ENCODE results near the gene CRLF3. TPM values are rescaled to one million over a fixed set of nuclear protein-coding genes. Genes with fewer than 3 reads are reported as not detected.

The CRLF3 gene
- total and polyA plus RNA-seq, 2 donors (not counting 1 experiment from before 2014, with no cell fraction given) = 12.6 to 16.7 TPM

DNA sequence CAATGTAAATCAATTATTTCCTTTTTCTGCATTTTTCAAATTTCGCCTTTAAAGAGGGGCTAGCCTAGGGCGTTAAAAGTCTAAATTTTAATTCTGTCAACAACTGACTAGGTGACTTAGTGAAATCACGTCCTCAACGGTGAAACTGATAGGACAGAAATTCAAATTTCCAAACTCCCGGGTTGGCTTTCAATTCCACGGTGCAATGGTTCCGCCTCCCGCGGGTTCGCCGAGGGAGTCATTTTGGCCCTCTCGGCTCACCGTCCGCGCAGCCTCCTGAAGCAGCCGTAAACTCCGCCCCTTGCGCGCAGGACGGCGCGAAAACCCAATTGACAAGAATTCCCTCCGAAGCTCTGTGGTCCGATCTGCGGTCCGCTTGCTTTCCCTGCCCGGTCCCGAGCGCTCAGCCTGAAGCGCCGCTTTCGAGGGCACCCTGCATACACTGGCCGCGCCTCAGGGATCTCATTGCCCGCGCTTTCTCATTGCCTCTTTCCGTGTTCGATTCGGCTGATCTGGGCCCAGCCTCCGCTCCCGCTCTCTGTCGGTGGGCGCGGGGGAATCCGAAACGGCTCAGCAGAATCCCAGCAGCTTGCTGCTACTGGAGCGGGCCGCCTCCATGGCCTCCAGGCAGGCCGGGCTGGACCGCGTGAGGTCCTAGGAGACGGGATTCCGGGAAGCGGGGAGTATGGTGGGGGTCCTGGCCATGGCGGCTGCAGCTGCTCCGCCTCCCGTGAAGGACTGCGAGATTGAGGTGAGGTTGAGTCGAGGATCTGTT, 7.4 kb upstream of the CRLF3 start, which contains the start of gene ATAD5:
TSS of gene ATAD5 (plus strand) at position 304 of the 775 bp plus-strand sequence. CDS start at position 686, 382 bp downstream.
- TF ChIP-seq, protein P1, sequence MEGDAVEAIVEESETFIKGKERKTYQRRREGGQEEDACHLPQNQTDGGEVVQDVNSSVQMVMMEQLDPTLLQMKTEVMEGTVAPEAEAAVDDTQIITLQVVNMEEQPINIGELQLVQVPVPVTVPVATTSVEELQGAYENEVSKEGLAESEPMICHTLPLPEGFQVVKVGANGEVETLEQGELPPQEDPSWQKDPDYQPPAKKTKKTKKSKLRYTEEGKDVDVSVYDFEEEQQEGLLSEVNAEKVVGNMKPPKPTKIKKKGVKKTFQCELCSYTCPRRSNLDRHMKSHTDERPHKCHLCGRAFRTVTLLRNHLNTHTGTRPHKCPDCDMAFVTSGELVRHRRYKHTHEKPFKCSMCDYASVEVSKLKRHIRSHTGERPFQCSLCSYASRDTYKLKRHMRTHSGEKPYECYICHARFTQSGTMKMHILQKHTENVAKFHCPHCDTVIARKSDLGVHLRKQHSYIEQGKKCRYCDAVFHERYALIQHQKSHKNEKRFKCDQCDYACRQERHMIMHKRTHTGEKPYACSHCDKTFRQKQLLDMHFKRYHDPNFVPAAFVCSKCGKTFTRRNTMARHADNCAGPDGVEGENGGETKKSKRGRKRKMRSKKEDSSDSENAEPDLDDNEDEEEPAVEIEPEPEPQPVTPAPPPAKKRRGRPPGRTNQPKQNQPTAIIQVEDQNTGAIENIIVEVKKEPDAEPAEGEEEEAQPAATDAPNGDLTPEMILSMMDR (conservative IDR thresholded peaks at IDR 0.05 in 1 of 2, IDR thresholded peaks at IDR 0.05 in 1 of 2; ENCODE audit: low read depth in 1 of 2, low read length in 2 of 2) = no peak
- no peak for TF ChIP-seq EZH2 (IDR thresholded peaks at IDR 0.05; ENCODE audit: low read length, missing control alignments)
- DNase-seq (ENCODE audit: low read depth in 2 of 2) = peak; percentile 92 to 94
- Histone ChIP-seq H3K36me3 (ENCODE audit: control insufficient read depth, insufficient read depth, low read length) (no peaks in the 10 kb centered on the region), H3K4me2 (ENCODE audit: extremely low read depth, insufficient read depth, low read length) (peak within 1 kb of the TSS; percentile 98), H3K79me2 (ENCODE audit: control insufficient read depth, insufficient read depth, low read length) (peaks cover 22% of the 10 kb centered on the region), H3K9me3 (ENCODE audit: control insufficient read depth, insufficient read depth, low read depth, low read length) (no peaks in the 10 kb centered on the region), H3K27ac (ENCODE audit: insufficient read depth, low read length) (peak within 1 kb of the TSS; percentile 90), H3K4me3 (replicated peaks in 1 of 4; ENCODE audit: control extremely low read depth in 1 of 4, insufficient read depth in 1 of 4, low read depth in 3 of 4, low read length in 4 of 4) (peak within 1 kb of the TSS; percentile 78 to 96 (median 80)), H3K9ac (ENCODE audit: insufficient read depth, low read length) (peak within 1 kb of the TSS; percentile 89), H3K4me1 (ENCODE audit: control insufficient read depth, extremely low read depth, insufficient read depth, low read length) (peaks cover 4% of the 10 kb centered on the region), H4K20me1 (ENCODE audit: control insufficient read depth, extremely low read depth, insufficient read depth, low read length) (no peaks in the 10 kb centered on the region), H3K27me3 (ENCODE audit: control insufficient read depth, insufficient read depth, low read length) (no peaks in the 10 kb centered on the region), H2AFZ (ENCODE audit: low read length) (peak within 1 kb of the TSS; percentile 98)

DNA sequence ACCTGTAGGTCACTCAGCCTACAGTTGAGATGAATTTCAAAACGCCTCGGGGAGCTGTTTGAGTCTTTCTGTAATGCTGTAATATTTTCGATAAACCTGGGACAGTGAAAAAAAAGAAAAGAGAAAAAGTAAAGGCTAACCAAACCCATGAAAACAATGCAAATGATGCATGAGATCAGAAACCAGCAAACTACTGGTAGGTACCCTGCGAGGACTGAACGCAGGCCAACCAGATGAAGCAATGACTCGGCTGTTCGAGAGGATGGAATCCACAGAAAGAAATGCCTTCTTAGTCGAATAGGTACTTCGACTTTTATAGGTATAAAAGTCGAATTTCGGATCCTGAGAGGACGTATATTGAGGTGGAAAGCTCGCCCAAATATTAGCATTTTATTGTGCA, 6.8 kb upstream of the CRLF3 start:
- peak overlapping the region; percentile 78 to 96 (median 80) for H3K4me3 ChIP-seq (replicated peaks in 1 of 4; ENCODE audit: control extremely low read depth in 1 of 4, insufficient read depth in 1 of 4, low read depth in 3 of 4, low read length in 4 of 4)
- no peak overlapping the region for H3K9ac ChIP-seq (ENCODE audit: insufficient read depth, low read length)

GRCh38 chr17:30829022-30829421, 4.5 kb upstream of the CRLF3 start:
- H3K9ac ChIP-seq (ENCODE audit: insufficient read depth, low read length) = no peak overlapping the region
- no peak overlapping the region for H3K4me2 ChIP-seq (ENCODE audit: extremely low read depth, insufficient read depth, low read length)
- H2AFZ ChIP-seq (ENCODE audit: low read length) = no peak overlapping the region
- peaks cover 24% of the 10 kb centered on the region for H3K79me2 ChIP-seq (ENCODE audit: control insufficient read depth, insufficient read depth, low read length)
- H3K4me3 ChIP-seq (replicated peaks in 1 of 4; ENCODE audit: control extremely low read depth in 1 of 4, insufficient read depth in 1 of 4, low read depth in 3 of 4, low read length in 4 of 4) = no peak overlapping the region
- no peak for DNase-seq (ENCODE audit: low read depth in 2 of 2)
- H3K27ac ChIP-seq (ENCODE audit: insufficient read depth, low read length) = no peak overlapping the region
- H3K9me3 ChIP-seq (ENCODE audit: control insufficient read depth, insufficient read depth, low read depth, low read length) = no peaks in the 10 kb centered on the region
- H3K4me1 ChIP-seq (ENCODE audit: control insufficient read depth, extremely low read depth, insufficient read depth, low read length) = peaks cover 4% of the 10 kb centered on the region
- no peaks in the 10 kb centered on the region for H4K20me1 ChIP-seq (ENCODE audit: control insufficient read depth, extremely low read depth, insufficient read depth, low read length)
- no peaks in the 10 kb centered on the region for H3K27me3 ChIP-seq (ENCODE audit: control insufficient read depth, insufficient read depth, low read length)
- no peak for TF ChIP-seq EZH2 (IDR thresholded peaks at IDR 0.05; ENCODE audit: low read length, missing control alignments)
- TF ChIP-seq, protein P1 (conservative IDR thresholded peaks at IDR 0.05 in 1 of 2, IDR thresholded peaks at IDR 0.05 in 1 of 2; ENCODE audit: low read depth in 1 of 2, low read length in 2 of 2) = no peak
- H3K36me3 ChIP-seq (ENCODE audit: control insufficient read depth, insufficient read depth, low read length) = no peaks in the 10 kb centered on the region

More for the DNA sequence above, 6.8 kb upstream of the CRLF3 start:
- peak in 1 of 2 donors; percentile 20 for DNase-seq (ENCODE audit: low read depth in 2 of 2)
- Histone ChIP-seq H2AFZ (ENCODE audit: low read length) (peak overlapping the region; percentile 98), H3K27me3 (ENCODE audit: control insufficient read depth, insufficient read depth, low read length) (no peaks in the 10 kb centered on the region), H3K4me1 (ENCODE audit: control insufficient read depth, extremely low read depth, insufficient read depth, low read length) (peaks cover 4% of the 10 kb centered on the region), H3K27ac (ENCODE audit: insufficient read depth, low read length) (peak overlapping the region; percentile 90), H3K4me2 (ENCODE audit: extremely low read depth, insufficient read depth, low read length) (peak overlapping the region; percentile 76), H4K20me1 (ENCODE audit: control insufficient read depth, extremely low read depth, insufficient read depth, low read length) (no peaks in the 10 kb centered on the region), H3K9me3 (ENCODE audit: control insufficient read depth, insufficient read depth, low read depth, low read length) (no peaks in the 10 kb centered on the region), H3K79me2 (ENCODE audit: control insufficient read depth, insufficient read depth, low read length) (peaks cover 22% of the 10 kb centered on the region), H3K36me3 (ENCODE audit: control insufficient read depth, insufficient read depth, low read length) (no peaks in the 10 kb centered on the region)
- no peak for TF ChIP-seq EZH2 (IDR thresholded peaks at IDR 0.05; ENCODE audit: low read length, missing control alignments)
- TF ChIP-seq, protein P1 (conservative IDR thresholded peaks at IDR 0.05 in 1 of 2, IDR thresholded peaks at IDR 0.05 in 1 of 2; ENCODE audit: low read depth in 1 of 2, low read length in 2 of 2) = no peak

Data from fibroblast of lung (primary cell).